Sigmoid colon (tissue), 3 donors: ENCODE data around the gene FHAD1.

Experiments
- CTCF ChIP-seq, 4 experiments: fragments of 450-650 bp in 3 of 4; fragments of 200-600 bp in 1 of 4; IDR thresholded peaks; one replicate each; pipeline ENCODE4 v1.5.1; 2016 to 2019; ENCODE audit warnings: antibody characterized with exemption in 4 of 4, mild to moderate bottlenecking in 3 of 4, moderate library complexity in 2 of 4
- POLR2A ChIP-seq, 2 donors: fragments of 450-650 bp; IDR thresholded peaks; one replicate each; pipeline ENCODE4 v1.6.1; 2016; ENCODE audit warnings: antibody characterized with exemption in 2 of 2, mild to moderate bottlenecking in 2 of 2, moderate library complexity in 2 of 2

DNA sequence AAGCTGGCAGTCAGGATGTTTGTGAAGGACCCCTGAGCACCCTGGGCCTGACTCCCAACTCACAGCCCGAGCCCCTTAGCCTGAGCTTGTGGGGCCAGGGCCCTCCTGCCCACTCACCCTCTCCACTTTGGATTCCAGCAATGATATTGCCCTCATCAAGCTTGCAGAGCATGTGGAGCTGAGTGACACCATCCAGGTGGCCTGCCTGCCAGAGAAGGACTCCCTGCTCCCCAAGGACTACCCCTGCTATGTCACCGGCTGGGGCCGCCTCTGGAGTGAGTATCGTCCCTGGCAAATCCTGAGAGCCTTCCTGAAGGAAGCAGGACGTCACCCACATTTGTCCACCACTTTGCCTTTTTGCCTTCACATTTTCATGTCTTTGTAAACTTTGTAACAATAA is 196.3 kb downstream of the FHAD1 start:
- TF ChIP-seq POLR2A (IDR thresholded peaks at IDR 0.05) (no peak), CTCF (IDR thresholded peaks at IDR 0.05) (no peak)
